GM18505 (cell line): ENCODE measurements around the gene DEPDC5.

ENCODE experiments used
- ATAC-seq: cut with Tn5 transposase; IDR thresholded peaks from one replicate; pipeline ENCODE4 v1.9.1; 2021; ENCODE audit not compliant: unreplicated experiment
- POLR2A ChIP-seq: IDR thresholded peaks from 4 replicates; pipeline ENCODE4 v1.6.1; 2011; ENCODE audit warnings: borderline replicate concordance; ENCODE audit not compliant: insufficient read depth, insufficient read length; ENCODE audit errors: extremely low read depth

DEPDC5 gene

DNA sequence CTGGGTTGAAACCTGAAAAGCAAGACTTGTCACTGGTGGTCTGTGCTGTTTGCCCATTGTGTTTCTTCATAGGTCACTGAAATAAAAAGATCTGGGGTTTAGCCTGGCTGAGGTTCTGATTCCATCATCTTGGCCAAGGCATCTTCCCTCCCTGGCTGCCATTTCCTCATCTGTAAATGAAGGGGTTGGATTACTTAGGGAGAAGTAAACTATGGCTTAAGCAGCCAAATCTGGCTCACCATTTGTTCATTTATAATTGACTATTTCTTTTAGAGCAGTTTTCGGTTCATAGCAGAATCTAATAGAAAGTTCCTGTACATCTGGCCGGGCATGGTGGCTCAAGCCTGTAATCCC is 138.2 kb downstream of the DEPDC5 start:
- no peak for TF ChIP-seq POLR2A
- ATAC-seq = no peak

DNA sequence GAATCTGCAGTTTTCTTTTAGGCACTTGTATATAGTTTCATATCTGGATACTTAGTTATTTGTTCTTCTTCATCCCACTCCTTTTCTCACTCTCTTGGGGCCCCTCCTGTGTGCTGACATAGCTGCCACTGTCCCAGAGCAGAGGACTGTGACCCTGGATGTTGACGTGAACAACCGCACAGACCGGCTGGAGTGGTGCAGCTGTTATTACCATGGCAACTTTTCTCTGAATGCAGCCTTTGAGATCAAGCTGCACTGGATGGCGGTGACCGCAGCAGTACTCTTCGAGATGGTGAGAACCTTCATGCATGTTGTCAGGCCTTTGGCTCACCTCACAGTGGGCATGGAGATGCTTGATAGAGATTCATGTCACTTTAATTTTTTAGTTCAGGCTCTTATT is 139.6 kb downstream of the DEPDC5 start:
- no peak for TF ChIP-seq POLR2A
- ATAC-seq = no peak

DNA sequence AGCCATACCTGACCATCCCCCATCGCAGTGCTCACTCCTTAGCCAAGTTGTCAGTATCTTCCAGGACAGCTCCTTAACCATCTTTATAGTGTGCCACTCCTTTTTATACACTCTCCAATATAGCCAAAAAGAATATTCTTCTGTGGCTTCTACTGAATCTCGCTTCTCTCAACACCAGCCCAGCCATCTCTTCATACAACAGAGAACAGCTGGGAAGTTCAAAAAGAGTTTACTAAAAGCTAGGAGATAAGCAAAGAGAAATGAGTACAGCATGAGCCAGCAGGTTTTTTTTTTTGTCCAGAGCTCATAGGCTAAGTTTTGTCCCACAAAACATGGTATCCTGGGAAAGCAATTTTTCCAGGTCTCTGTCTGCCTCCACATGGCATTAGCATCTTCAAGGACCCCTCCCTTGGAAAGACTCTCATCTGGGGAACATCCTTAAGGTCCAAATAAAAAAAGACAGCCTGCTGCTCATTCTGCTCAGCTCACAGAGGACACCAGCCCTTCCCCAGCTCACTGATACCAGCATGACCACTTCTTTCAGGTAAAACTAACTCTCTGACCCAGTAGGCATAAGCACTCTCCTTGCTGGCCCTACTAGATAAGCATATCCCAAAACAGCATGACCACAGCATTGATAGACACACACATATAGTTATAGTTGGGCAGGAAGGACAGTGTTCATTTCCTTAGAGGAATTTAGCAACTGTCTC is 141.7 kb downstream of the DEPDC5 start:
- TF ChIP-seq POLR2A = no peak
- ATAC-seq = no peak

DNA sequence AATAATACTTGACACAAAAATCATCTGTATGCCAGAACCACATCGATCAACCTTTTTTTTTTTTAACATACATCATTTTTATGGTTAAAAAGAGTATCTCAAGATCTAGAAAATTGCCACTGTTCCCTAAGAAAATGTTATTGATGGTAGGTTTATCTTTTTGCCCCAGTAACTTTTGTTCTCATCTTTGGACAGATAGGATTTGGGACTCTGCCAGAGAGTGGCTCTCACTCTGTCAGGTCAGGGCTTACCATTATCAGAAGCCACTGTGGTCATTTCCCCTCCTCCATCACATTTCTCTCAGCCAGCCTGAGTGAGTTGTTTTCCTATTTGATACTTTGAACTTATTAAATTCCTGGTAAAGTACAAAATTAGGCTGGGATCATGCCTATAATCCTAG is 142.7 kb downstream of the DEPDC5 start:
- no peak for TF ChIP-seq POLR2A
- no peak for ATAC-seq

DNA sequence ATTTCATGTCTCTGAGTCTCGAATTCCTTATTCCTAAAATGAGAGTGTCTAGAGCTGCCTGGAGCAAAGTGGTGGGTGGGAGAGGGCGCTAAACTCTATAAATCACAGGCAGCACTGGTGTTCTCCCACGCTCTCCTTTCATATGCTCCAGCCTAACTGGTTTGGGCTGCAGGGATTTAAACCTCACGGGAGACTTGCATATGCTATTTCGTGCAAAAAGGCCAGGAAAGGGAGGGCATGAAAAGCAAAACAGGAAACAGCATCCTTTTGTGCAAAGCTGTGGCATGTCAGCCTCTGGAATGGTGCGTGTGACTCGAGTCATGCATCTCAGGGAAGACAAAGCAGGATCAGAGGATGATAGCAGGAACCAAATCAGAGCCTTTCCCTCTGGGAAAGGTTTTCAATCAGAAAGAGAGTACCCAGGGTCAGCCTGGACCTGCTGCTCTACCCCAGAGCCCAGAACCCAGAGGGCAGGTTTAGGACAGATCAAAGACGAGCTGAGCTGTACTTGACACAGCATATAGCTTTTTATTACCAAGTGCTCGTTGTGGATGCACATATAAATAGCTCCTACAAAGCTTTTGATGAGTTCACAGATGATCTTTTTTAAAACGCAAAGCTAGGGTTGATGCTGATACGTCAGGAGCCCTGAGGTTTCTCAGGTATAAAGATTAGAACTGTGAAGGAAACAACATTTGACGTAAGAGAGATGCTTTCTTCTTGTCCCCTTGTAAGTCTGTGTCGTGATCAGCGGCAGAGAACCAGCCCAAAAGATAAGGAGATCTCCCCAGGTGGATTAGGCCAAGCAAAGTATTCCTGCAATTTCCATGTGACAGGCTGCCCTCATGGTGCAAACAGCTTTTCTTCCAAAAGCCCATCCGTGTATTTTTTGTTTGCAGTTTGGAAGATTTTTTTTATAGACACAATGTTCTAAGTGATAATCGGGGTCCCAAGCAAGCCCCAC is 144.3 kb downstream of the DEPDC5 start:
- no peak for TF ChIP-seq POLR2A
- ATAC-seq = no peak

DNA sequence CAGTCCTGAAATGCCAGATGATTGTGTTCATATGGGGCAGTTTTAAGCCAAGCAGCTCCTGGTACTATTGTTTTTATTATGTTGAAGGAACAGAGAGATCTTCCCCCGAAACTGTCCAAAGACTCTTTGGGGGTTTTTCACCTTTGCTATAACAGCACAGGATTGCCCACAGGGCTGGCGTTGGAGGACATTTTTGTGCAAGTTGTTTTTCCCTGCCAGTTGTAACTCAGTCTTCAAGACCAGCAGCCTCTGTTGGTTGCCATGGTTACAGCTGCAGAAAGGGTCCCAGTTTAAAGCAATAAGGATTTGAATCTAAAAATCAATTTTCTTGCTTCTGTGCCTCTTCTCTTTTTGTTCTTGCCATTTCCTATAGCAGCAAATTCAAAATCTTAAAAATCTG is 145.1 kb downstream of the DEPDC5 start:
- ATAC-seq = no peak
- TF ChIP-seq POLR2A = no peak

DNA sequence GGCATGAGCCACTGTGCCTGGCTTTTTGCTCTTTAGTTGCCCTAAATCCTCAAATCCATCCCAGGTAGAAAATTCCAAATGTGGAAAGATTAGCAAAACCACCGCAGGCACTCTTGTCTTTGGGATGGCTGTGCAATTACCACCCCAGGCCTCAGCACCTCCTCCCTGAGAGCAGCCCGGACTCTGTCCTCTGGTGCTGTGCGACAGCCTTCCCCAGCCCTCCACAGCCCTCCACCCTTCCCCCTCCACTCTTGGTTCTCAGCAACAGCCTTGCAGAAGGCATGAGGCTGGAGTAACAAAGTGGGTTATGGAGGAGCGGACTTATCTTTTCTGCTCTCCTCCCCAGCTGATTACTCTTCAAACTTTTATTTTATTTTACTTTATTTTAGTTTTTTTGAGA is 145.8 kb downstream of the DEPDC5 start:
- no peak for ATAC-seq
- TF ChIP-seq POLR2A = no peak

DNA sequence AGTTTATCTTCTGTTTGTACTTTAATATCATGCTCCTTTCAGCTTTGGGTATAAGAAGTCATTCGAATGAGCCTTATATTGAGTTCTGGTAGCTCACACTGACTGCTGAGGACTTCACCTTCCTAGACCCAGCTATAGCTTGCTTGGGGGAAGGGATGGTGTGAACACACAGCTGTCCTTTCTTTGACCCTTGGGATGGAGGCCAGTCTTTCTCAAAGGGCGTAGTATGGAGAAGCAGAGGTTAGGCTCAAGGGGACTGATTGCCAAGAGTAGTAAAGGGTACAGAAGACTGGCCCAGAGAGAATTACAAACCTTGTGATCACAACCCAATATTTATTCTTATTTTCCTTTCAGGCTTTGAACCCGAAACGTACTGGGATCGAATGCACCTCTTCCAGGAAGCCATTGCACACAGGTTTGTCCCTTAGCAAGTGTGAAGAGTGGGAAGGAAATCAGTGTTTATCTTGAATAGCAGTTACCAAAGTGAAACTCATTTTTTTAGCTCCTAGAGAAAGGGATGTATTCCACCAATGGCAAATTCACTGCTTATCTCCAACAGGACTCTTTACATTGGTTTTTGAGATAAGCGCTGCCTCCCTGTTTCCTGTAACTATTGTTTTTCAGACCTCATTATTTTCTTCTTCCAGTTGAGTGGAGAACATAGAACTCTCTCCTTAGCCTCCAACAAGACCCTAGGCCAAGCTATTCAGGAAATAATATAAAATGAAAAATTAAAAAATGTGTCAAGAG is 147.7 kb downstream of the DEPDC5 start:
- ATAC-seq = no peak
- no peak for TF ChIP-seq POLR2A

DNA sequence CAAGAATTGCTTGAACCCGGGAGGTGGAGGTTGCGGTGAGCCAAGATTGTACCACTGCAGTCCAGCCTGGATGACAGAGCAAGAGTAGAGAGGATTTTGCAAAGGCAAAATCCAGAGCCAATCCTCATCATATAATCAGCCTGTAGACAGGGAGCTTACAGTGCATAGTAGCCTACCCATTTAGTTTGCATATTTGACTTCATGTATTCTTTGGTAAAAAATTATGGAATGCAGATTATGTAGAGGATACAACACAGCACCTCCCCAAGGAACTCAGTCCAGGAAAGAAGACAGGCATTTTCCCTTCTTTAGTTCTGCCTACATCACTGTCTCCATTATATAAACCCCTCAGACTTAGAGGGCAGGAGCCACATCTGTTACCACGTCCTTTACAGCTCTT is 150.8 kb downstream of the DEPDC5 start:
- no peak for TF ChIP-seq POLR2A
- no peak for ATAC-seq

DNA sequence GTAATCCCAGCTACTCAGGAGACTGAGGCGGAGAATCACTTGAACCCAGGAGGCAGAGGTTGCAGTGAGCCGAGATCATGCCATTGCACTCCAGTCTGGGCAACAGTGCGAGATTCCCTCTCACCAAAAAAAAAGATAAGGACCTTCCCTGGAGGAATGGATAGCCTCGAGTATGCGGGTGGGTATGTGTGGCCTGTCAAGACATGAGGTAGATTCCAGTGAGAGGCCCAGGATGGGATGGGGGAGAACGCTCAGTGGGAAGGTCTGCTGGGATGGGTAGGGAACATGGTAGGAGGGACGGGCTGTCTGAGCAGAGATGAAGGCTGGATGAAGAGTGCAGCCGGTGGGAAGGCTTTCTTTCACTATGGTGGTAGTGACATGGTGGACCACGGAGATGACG is 151.5 kb downstream of the DEPDC5 start:
- no peak for TF ChIP-seq POLR2A
- ATAC-seq = no peak

DNA sequence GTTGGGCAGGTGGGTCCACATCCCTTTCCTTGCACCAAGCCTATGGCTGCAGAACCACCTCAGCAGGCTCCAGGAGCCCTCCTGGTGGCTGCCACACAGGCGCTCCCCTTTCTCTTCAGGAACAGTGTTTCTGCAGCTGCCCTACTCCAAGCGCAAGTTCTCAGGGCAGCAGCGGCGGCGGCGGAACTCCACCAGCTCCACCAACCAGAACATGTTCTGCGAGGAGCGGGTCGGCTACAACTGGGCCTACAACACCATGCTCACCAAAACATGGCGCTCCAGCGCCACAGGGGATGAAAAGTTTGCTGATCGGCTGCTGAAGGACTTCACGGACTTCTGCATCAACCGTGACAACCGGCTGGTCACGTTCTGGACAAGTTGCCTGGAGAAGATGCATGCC is 152.3 kb downstream of the DEPDC5 start:
- no peak for TF ChIP-seq POLR2A
- ATAC-seq = no peak

DNA sequence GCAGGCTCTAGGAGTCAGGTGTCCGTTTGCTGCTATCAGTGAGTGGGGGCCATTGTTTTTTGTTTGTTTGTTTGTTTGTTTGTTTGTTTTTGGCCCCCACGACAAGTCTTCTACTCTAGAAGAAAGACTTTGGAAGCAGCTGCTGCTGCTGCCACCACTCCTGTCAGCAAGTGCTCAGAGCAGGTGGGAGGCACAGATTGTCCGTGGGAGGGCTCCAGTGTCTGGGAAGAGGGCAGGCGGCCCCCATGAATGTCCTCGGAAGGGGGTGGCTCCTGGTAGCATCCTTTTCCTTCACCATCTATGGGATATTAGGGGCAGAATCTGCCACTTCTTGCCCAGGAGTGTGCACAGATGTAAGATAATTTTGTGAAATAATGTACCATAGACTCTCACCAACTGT is 152.8 kb downstream of the DEPDC5 start:
- no peak for TF ChIP-seq POLR2A
- ATAC-seq = no peak

DNA sequence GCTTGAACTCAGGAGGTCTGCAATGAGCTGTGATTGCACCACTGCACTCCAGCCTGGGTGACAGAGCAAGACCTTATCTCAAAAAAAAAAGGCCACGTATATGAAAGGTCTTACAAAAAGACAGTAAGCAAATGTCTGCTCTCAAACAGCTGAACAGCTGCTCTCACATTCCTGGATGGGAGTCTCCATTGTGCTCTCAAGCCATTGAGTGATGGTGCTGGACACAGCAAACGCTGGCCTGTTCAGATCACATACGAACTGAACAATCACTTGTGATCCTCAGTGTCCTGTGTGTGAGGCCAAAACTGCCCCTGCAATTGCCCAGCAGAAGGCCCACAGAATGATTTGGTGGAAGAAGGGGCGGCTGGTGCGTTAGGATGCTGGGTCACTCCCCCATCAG is 156.2 kb downstream of the DEPDC5 start:
- no peak for ATAC-seq
- TF ChIP-seq POLR2A = no peak

DNA sequence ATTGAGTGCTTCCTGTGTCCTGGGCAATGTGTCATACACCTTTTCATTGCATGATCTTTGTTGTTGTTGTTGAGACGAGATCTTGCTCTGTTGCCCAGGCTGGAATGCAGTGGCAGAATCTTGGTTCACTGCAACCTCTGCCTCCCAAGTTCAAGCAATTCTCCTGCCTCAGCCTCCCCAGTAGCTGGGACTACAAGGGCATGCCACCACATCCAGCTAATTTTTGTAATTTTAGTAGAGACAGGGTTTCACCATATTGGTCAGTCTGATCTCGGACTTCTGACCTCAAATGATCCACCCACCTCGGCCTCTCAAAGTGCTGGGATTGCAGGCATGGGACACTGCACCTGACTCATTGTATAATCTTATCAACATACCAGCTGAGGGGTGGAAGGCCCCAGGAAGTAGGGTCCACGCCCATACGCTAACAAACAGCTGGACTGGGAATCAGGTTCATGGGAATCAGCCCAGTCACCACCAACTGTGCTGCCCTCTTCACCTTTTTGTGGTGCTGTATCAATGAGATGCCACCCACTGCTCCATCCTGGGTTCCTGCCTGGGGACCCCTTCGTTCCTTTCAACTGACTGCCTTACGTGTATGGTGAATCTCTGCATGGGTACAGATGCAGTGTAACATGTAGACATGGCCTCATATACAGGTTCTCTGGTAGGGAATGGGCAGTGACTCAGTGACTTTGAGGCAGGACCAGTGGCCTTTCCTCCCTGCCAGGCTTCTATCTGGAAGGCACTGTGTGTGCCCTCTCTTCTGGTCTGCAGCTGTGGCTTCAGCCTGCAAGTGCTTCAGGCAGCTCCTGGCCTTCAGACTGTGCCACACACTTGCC is 158.0 kb downstream of the DEPDC5 start:
- no peak for ATAC-seq
- no peak for TF ChIP-seq POLR2A

DNA sequence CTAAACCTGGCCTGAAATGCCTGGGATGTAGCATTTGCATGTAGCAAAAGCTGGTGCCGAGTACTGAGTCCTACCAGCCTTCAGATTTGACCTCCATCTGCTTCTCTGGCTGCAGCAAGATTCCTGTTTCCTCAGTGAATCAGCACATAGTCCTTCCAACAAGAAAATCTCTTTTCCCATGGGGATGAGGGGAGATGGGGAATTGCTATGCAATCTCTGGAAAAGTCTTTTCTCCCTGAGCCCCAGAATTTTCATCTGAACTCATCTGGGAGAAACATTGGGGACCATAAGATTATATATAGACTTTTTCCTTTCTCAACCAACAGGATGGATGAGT is 158.6 kb downstream of the DEPDC5 start:
- TF ChIP-seq POLR2A = no peak
- ATAC-seq = no peak
